Measurements from ENCODE around the gene PTX3.
A peak's percentile ranks its signal among the peaks of the same experiment; 100 is the strongest.

Gene PTX3

DNA sequence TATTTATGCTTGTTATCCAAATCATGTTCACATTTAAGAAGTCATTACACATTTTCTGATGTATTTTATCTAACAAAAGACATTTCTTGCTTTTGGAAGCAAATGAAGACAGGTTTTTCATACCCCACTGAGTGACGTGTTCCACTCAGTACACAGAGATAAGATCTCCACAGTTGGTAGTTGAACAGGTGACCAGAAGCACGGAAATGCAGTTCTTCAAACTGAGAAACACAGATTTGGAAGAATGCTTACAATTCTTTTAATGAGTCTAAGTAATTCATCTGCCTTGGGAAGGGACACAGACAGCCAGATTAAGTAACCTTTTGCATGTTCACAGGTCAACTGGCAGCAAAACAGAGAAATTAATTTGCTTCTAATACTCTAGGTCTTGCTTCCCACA, 23.1 kb downstream of the PTX3 start:
- H3K4me3 ChIP-seq (ENCODE audit: low read length): no peak overlapping the region
- TF ChIP-seq, protein P1, sequence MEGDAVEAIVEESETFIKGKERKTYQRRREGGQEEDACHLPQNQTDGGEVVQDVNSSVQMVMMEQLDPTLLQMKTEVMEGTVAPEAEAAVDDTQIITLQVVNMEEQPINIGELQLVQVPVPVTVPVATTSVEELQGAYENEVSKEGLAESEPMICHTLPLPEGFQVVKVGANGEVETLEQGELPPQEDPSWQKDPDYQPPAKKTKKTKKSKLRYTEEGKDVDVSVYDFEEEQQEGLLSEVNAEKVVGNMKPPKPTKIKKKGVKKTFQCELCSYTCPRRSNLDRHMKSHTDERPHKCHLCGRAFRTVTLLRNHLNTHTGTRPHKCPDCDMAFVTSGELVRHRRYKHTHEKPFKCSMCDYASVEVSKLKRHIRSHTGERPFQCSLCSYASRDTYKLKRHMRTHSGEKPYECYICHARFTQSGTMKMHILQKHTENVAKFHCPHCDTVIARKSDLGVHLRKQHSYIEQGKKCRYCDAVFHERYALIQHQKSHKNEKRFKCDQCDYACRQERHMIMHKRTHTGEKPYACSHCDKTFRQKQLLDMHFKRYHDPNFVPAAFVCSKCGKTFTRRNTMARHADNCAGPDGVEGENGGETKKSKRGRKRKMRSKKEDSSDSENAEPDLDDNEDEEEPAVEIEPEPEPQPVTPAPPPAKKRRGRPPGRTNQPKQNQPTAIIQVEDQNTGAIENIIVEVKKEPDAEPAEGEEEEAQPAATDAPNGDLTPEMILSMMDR (conservative IDR thresholded peaks at IDR 0.05; ENCODE audit: low read length): no peak
- no peak for DNase-seq (ENCODE audit: low read depth)

DNA sequence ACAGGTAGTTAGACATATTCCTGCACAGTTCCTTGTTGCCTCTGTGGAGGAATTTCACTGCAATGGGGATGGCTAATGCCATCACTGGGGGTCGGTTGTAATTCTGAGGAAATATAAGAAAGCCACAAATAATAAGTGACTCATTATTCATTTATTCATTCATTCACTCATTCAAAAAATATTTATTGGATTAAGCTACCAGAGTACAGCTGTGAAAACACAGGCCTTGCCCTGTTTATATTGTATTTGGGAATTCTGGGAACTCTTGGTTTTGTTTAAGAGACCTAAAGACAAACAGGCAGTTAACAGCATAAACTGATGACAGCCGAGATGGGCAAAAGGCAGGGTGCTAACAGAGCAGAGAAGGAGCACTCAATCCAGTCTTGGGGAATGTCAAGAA, 23.6 kb downstream of the PTX3 start:
- TF ChIP-seq, protein P1 (conservative IDR thresholded peaks at IDR 0.05; ENCODE audit: low read length): no peak
- DNase-seq (ENCODE audit: low read depth): peak; percentile 67

DNA sequence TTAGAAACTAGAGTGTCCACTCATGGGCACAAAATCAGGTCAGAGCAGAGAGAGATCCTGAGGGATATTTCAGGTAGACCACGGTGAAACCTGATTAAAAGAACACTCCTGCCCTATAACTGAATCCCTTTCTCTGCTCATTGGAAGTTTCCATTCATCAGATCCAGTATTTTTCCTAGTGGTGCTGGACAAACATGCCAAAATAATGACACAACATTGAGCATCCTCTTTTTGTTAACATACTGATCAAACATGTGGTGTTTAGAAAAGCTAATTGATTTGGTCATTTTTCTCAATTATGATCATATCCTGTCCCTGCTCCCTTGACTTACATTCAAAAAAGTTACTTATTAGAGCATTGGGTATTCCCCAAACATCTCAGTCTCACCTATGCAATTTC, 27.2 kb downstream of the PTX3 start:
- no peak for DNase-seq (ENCODE audit: low read depth)
- TF ChIP-seq, protein P1 (conservative IDR thresholded peaks at IDR 0.05; ENCODE audit: low read length): no peak
- H3K4me3 ChIP-seq (ENCODE audit: low read length): no peak overlapping the region

More for the DNA sequence above, 23.6 kb downstream of the PTX3 start:
- no peak overlapping the region for H3K4me3 ChIP-seq (ENCODE audit: low read length)

DNA sequence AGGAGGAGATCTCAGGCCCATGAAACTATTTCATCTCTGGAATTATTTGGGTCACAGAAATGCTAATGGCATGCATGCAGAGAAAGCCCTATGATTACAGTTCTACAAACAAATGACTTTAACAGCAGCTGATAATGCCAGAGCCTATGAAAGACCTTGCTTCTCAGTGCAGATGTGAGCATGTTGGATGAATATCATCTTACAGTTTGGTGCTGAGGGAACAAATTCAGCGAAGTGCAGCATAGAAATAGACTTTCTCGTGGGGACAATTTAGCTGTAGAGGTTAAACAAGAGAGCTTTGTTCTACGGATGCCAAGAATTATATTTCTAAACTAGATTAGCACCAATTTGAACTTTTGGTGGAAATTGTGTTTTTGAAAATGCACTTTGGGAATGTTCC, 27.7 kb downstream of the PTX3 start:
- no peak overlapping the region for H3K4me3 ChIP-seq (ENCODE audit: low read length)
- TF ChIP-seq, protein P1 (conservative IDR thresholded peaks at IDR 0.05; ENCODE audit: low read length): no peak
- DNase-seq (ENCODE audit: low read depth): no peak

DNA sequence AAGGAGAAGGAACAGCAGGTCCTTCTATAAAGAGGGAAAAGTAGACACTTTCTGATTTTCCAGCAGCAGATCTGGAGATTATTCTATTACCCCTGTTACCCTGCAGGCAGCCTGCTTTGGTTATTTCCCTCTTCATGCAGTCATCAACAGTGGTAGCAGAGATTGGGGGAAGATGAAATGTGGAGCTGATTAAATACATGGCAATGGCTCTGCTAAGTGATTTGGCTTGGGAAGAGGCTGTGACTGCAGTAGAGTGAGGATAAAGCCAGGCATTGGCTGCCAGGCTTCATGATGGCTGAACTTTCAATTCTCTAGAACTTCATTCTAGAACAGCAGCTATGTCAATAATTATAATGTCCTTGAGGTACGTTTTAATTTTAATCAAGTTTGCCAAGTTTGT, 29.1 kb downstream of the PTX3 start:
- H3K4me3 ChIP-seq (ENCODE audit: low read length): no peak overlapping the region
- DNase-seq (ENCODE audit: low read depth): peak; percentile 67
- TF ChIP-seq, protein P1 (conservative IDR thresholded peaks at IDR 0.05; ENCODE audit: low read length): no peak

DNA sequence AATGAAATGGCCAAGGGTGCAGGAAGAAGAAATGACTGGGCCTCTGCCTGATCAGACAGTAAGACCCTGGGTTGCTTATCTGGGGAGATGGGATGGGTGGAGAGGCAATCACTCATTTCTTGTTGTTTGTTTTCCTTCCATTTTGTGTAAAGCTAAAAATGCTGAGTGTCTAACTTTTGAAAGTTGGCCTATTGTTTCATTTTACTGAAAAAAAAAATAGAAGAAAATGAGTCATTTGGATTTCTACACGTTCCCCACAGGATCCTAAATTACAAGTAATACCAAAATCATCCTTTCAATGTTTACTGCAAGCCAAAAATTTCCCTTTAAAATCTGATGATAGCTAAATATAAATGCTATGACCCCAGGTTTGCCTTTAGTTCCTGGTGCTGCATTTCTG, 30.6 kb downstream of the PTX3 start:
- TF ChIP-seq, protein P1 (conservative IDR thresholded peaks at IDR 0.05; ENCODE audit: low read length): peak; percentile 7; the same call in 1 of the 2 replicates
- DNase-seq (ENCODE audit: low read depth): peak; percentile 56
- H3K4me3 ChIP-seq (ENCODE audit: low read length): no peak overlapping the region

DNA sequence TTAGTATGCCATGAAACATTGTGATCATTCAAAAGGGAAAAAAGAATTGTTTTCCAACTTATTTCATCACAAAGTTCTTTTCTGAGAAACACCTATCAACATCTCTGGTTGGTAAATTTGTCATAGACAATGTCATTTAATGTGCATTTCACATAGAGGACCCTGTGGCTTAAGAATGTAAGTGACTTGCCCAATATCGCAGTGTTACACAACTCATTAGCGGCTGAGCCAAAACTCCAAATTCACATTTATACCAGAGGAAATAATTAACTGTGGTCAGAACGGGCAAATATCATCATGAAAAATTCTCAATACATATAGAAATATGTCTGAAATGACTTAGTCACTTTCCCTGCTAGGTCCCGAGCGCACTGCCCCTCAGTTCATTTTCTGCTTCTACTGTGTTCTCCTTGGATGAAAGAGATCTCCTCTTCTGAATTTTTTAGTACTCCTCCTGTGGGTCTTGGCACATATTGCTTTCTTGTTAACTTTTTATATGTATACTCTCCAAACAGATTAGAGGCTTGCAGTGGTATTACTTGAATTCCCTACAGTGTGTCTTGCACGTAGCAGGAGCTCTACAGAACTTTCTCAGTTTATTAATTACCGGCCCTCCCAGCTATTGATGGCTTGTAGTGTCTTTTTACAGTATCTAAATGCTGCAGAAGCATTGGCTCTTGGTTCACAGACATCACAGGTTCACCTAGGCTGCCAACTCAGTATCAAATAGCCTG, 33.1 kb downstream of the PTX3 start:
- no peak overlapping the region for H3K4me3 ChIP-seq (ENCODE audit: low read length)
- DNase-seq (ENCODE audit: low read depth): no peak
- TF ChIP-seq, protein P1 (conservative IDR thresholded peaks at IDR 0.05; ENCODE audit: low read length): no peak

Measured in AG10803 (cell line).